Measurements from ENCODE around the gene BMF. TPM values are rescaled to one million over a fixed set of nuclear protein-coding genes. Genes with fewer than 3 reads are reported as not detected.

BMF gene
- total and polyA plus RNA-seq, 2 of the 4 experiments (the other 2 are of a cell fraction), result 2.4 to 2.9 TPM

GRCh38 chr15:40051616-40052415 is 56.9 kb downstream of the BMF start:
- in situ Hi-C loops (cut with MboI; ENCODE audit: low sequenced_read_pairs) (no loop called here), dilution Hi-C loops (cut with HindIII; ENCODE audit: low sequenced_read_pairs, unreplicated experiment) (no loop called here), intact Hi-C loops (cut with micrococcal nuclease) (no loop called here)
- H3K4me1 ChIP-seq (ENCODE audit: control insufficient read depth, insufficient read depth, low read length), result peaks cover 31% of the 10 kb centered on the region
- no peaks in the 10 kb centered on the region for H4K20me1 ChIP-seq (ENCODE audit: insufficient read depth, low read length)
- H3K27me3 ChIP-seq (ENCODE audit: control insufficient read depth, insufficient read depth, low read length), result no peaks in the 10 kb centered on the region
- H2BK15ac ChIP-seq (ENCODE audit: low read depth, low read length), result no peak overlapping the region
- BruUV-seq (replicated peaks), result no TSS peak
- H2AFZ ChIP-seq (replicated peaks; ENCODE audit: low read length, poor library complexity), result no peak overlapping the region
- no peak overlapping the region for H3K9ac ChIP-seq (ENCODE audit: low read depth, low read length)
- H2BK5ac ChIP-seq (ENCODE audit: low read depth, low read length, poor library complexity, severe bottlenecking), result no peak overlapping the region
- H3K56ac ChIP-seq (ENCODE audit: extremely low read depth, insufficient read depth, low read length), result no peak overlapping the region
- no peak overlapping the region for H3K14ac ChIP-seq (replicated peaks; ENCODE audit: low read depth, low read length)
- no peak overlapping the region for H3K23ac ChIP-seq (ENCODE audit: low read depth, low read length)
- H2AK5ac ChIP-seq (ENCODE audit: low read depth, low read length), result no peak overlapping the region
- no peak overlapping the region for H3K4me3 ChIP-seq (ENCODE audit: insufficient read depth, low read depth, low read length)
- H3K79me1 ChIP-seq (ENCODE audit: low read depth in 1 of 2, low read length in 2 of 2), result peaks cover 0 to 16% of the 10 kb centered on the region in 2 experiments; a peak in 1 of 4 replicates
- H4K8ac ChIP-seq (ENCODE audit: low read depth in 2 of 2, low read length in 2 of 2), result peak overlapping the region in 1 of 2 experiments; percentile 33; a peak in 1 of 4 replicates
- ATAC-seq (ENCODE audit: low read depth) (no peak), DNase-seq (no peak)
- TF ChIP-seq MAZ (IDR thresholded peaks at IDR 0.05; ENCODE audit: borderline replicate concordance, low read depth, low read length) (no peak), FOS (IDR thresholded peaks at IDR 0.05; ENCODE audit: low read depth, low read length) (no peak), RFX5 (IDR thresholded peaks at IDR 0.05; ENCODE audit: low read depth, low read length) (no peak), CHD1 (IDR thresholded peaks at IDR 0.05; ENCODE audit: low read depth, low read length) (no peak), RCOR1 (IDR thresholded peaks at IDR 0.05; ENCODE audit: insufficient replicate concordance, low read length) (no peak), CEBPB (IDR thresholded peaks at IDR 0.05; ENCODE audit: low read depth, low read length) (no peak), RAD21 (IDR thresholded peaks at IDR 0.05; ENCODE audit: low read length) (no peak), ELK1 (IDR thresholded peaks at IDR 0.05; ENCODE audit: borderline replicate concordance, low read depth, low read length) (no peak)
- H3K36me3 ChIP-seq (ENCODE audit: control insufficient read depth, insufficient read depth, low read length), result no peaks in the 10 kb centered on the region
- H2BK20ac ChIP-seq (ENCODE audit: low read depth, low read length), result no peak overlapping the region
- no peak overlapping the region for H4K91ac ChIP-seq (ENCODE audit: insufficient read depth, low read depth, low read length)
- H3K27ac ChIP-seq (ENCODE audit: insufficient read depth, low read length), result no peak overlapping the region
- H3K4ac ChIP-seq (ENCODE audit: low read depth, low read length), result no peak overlapping the region
- H4K5ac ChIP-seq (ENCODE audit: low read depth, low read length), result no peak overlapping the region
- WGBS, 2 experiments (ENCODE audit: extremely low coverage in 2 of 2, insufficient read length in 1 of 2), result 94% methylated on average over 3 of the region's 11 CpGs; no CpG with 5 or more reads in 1 of the 2 experiments
- H3K4me2 ChIP-seq (ENCODE audit: low read depth, low read length), result no peak overlapping the region
- ChIA-PET POLR2A (ENCODE audit: unreplicated experiment) (no interaction called here), CTCF (interaction anchor here (1.1 to 1.5 kb wide), 3 partner anchors 45 to 61 kb away, joined by 3 to 6 read pairs (median 3); no protein-coding TSS in a partner anchor)
- peak overlapping the region; percentile 6 for H2AK9ac ChIP-seq (replicated peaks; ENCODE audit: low read depth, low read length, poor library complexity)
- H3K9me3 ChIP-seq (ENCODE audit: control insufficient read depth, insufficient read depth, low read length), result no peaks in the 10 kb centered on the region
- no peak overlapping the region for H2BK120ac ChIP-seq (ENCODE audit: low read depth, low read length)
- H3K9me1 ChIP-seq (ENCODE audit: insufficient read depth, low read length), result peaks cover 39% of the 10 kb centered on the region
- H3K18ac ChIP-seq (ENCODE audit: low read depth, low read length), result no peak overlapping the region
